ENCODE data around the gene TYRO3.

The TYRO3 gene

GRCh38 chr15:41605566-41605965 lies 46.6 kb downstream of the TYRO3 start:
- TF ChIP-seq CTCF (IDR thresholded peaks at IDR 0.05; ENCODE audit: borderline replicate concordance, insufficient read depth, low read depth, low read length): no peak
- H3K4me3 ChIP-seq (ENCODE audit: low read depth, low read length): no peak overlapping the region

GRCh38 chr15:41606997-41607396 lies 48.0 kb downstream of the TYRO3 start:
- no peak for TF ChIP-seq CTCF (IDR thresholded peaks at IDR 0.05; ENCODE audit: borderline replicate concordance, insufficient read depth, low read depth, low read length)
- H3K4me3 ChIP-seq (ENCODE audit: low read depth, low read length): no peak overlapping the region

GRCh38 chr15:41609123-41609522 lies 50.1 kb downstream of the TYRO3 start:
- no peak for TF ChIP-seq CTCF (IDR thresholded peaks at IDR 0.05; ENCODE audit: borderline replicate concordance, insufficient read depth, low read depth, low read length)
- no peak overlapping the region for H3K4me3 ChIP-seq (ENCODE audit: low read depth, low read length)

- no peak for TF ChIP-seq CTCF (IDR thresholded peaks at IDR 0.05; ENCODE audit: borderline replicate concordance, insufficient read depth, low read depth, low read length)
- H3K4me3 ChIP-seq (ENCODE audit: low read depth, low read length): no peak overlapping the region
Measured at GRCh38 chr15:41610048-41610447, 51.0 kb downstream of the TYRO3 start.

- no peak for TF ChIP-seq CTCF (IDR thresholded peaks at IDR 0.05; ENCODE audit: borderline replicate concordance, insufficient read depth, low read depth, low read length)
- H3K4me3 ChIP-seq (ENCODE audit: low read depth, low read length): peak overlapping the region; percentile 40
Measured at GRCh38 chr15:41620536-41621199, 61.7 kb downstream of the TYRO3 start.

- peak overlapping the region; percentile 40 for H3K4me3 ChIP-seq (ENCODE audit: low read depth, low read length)
- TF ChIP-seq CTCF (IDR thresholded peaks at IDR 0.05; ENCODE audit: borderline replicate concordance, insufficient read depth, low read depth, low read length): no peak
Measured at GRCh38 chr15:41621200-41622193, 62.5 kb downstream of the TYRO3 start.
